Limb (tissue), 2 donors: ENCODE data around the gene CASR.

Experiments used
- DNase-seq, 2 donors: peaks; one replicate each; pipeline ENCODE4 v3.0.0-alpha.2; 2016; ENCODE audit errors: extremely low spot score in 2 of 2

The CASR gene

GRCh38 chr3:122215592-122216298, 32.3 kb downstream of the CASR start:
- DNase-seq, result no peak

- DNase-seq, result no peak
These were observed 34.4 kb downstream of the CASR start for GRCh38 chr3:122217901-122218300.

GRCh38 chr3:122219242-122219872, 35.9 kb downstream of the CASR start:
- no peak for DNase-seq

- no peak for DNase-seq
These were observed 43.7 kb downstream of the CASR start for GRCh38 chr3:122227036-122227781.

- no peak for DNase-seq
These were observed 46.7 kb downstream of the CASR start for GRCh38 chr3:122230174-122230573.

GRCh38 chr3:122231465-122232157, 48.1 kb downstream of the CASR start:
- DNase-seq, result no peak

- DNase-seq, result no peak
These were observed 49.0 kb downstream of the CASR start for GRCh38 chr3:122232485-122232884.

GRCh38 chr3:122233101-122233952, 49.9 kb downstream of the CASR start:
- DNase-seq, result no peak

GRCh38 chr3:122234117-122234516, 50.6 kb downstream of the CASR start:
- DNase-seq, result no peak

- DNase-seq, result no peak
These were observed 51.7 kb downstream of the CASR start for GRCh38 chr3:122235147-122235546.

- no peak for DNase-seq
These were observed 55.6 kb downstream of the CASR start for GRCh38 chr3:122239112-122239511.

GRCh38 chr3:122245513-122246174, 62.2 kb downstream of the CASR start:
- no peak for DNase-seq

GRCh38 chr3:122246199-122246598, 62.7 kb downstream of the CASR start:
- DNase-seq, result peak in 1 of 2 donors; percentile 17

- DNase-seq, result no peak
These were observed 63.8 kb downstream of the CASR start for GRCh38 chr3:122247087-122247824.

GRCh38 chr3:122247825-122248185, 64.3 kb downstream of the CASR start:
- no peak for DNase-seq

GRCh38 chr3:122251428-122251827, 68.0 kb downstream of the CASR start:
- DNase-seq, result no peak

GRCh38 chr3:122253581-122253980, 70.1 kb downstream of the CASR start:
- DNase-seq, result no peak

GRCh38 chr3:122255757-122256439, 72.4 kb downstream of the CASR start:
- no peak for DNase-seq

GRCh38 chr3:122257644-122258364, 74.3 kb downstream of the CASR start:
- DNase-seq, result no peak
